Left kidney (tissue), 2 donors: ENCODE measurements around the gene EP400. TPM values are rescaled to one million over a fixed set of nuclear protein-coding genes. Genes with fewer than 3 reads are reported as not detected.

Experiments
- DNase-seq: peaks from one replicate; pipeline ENCODE4 v3.0.0-alpha.2; 2013
- polyA plus RNA-seq: library from polyadenylated mRNA; unstranded; fragments of 120-200 nt; gene quantifications from one replicate; pipeline ENCODE4 v1.2.1, GENCODE V29; 2013; ENCODE audit not compliant: insufficient read length

Gene EP400
- polyA plus RNA-seq, 1 donor, result 50.4 TPM

DNA sequence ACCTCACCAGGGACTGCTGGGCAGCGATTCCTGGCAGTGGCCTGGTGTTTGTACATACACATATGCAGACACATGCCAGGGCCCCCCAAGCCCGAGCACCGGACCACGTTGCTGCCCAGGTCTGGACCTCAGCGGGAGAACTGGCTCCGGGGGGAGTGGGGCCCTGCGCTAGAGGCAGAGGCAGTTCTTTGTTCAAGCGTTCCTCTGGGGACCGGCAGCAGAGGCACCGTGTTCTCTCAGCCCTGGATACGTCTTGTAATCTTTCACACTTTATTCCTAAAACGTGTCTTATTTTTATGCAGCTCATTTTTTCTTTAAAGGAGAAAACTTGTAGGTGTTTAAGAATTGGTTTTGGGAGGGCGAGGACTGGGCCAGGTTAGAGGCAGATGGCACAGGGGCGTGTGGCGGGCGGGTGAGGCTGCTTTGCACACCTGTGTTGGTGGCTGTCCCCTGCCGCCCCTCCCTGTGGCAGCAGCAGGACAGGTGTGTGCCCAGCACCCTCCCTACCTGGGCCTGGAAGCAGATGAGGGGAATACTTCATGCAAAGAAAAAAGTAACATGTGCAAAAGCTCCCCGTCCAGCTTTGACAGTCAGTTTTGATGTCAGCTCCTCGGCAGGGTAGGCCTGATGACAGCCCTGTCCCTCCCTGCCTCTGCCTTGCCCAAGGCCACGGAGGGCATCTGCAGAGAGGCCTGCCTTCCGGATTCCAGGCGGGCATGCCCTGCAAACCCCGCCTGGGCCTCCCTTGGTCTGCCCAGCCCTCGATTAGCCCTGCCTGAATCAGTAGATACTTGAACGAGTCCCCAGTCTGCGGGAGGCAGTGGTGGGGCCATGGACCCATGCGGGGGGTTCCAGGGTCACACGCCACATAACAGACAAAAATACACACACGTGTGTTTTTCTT, 27.6 kb upstream of the EP400 start:
- DNase-seq, result no peak

DNA sequence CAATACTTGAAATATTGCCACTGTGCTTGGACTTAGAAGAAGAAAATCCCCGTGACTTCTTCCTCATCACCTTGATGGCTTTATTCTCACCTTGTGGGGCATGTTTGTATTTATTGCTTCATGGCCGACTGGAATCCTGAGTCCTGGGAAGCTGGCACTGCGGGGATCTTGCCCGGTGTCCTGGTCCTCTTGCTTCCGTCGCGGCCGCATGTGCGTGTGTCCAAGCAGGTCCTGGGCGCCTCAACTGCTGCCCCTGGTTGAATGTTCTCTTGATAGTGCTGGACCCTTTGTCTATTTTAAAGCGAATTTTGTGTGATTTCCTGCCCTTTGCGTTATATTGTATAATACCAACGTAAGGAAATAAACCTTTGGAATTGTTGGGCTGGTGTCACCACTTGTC, 27.0 kb upstream of the EP400 start:
- no peak for DNase-seq

DNA sequence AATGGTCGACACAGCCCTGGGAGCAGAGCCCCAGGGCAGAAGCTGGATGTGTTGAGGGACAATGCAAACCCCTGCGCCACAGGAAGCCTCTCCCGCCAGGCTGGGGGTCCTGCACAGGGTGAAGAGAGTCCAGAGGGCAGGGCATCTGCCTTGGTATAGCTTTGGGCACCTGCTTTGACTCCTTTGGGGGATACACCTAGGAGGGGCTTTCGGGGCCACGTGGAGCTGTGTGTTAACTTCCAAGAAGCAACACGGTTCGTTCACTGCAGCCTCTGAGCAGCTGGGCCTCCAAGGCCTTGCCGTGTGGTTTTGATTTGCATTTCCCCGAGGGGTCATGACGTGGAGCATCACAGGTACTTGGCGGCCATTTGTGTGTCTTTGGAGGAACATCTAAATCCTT, 26.5 kb upstream of the EP400 start:
- no peak for DNase-seq

DNA sequence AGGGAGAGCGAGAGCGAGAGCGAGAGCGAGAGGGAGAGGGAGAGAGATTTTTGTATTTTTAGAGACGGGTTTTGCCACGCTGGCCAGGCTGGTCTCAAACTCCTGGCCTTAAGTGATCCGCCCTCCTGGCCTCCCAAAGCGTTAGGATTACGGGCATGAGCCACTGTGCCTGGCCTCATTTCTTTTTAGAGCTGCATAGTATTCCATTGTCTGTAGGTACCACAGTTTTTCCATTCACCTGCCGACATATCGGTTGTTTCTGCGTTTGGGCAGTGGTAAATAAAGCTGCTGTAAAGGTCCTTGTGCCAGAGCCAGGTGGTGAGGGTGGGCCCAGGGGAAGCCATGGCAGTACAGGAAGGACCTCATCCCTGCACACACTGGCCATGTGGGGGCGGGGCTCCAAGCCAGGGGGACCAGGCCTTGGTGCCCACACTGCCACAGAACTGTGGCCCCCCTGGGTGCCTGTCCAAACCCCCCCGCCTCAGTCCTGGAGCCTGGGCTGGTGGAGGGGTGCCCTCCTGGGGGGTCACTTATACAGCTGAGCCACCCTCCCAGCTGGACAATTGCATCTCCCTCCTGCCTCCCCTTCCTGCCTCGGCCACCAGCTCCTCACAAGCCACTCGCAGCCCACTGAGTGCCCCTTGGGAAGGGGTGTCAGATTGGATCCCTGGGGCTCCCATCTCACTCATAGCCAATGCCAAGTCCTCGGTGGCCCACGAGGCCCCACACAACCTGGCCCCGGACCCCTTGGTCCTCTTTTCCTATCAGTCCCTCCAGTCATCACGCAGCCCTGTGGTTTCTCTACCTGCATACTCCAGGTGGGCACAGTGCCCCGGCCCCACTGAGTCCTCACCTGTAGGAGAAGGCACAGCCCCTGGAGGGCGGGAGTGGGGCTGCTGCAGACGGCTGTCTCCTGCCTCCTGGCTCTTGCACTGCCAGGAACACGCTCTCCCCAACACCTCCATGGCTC, 22.3 kb upstream of the EP400 start:
- DNase-seq, result no peak

DNA sequence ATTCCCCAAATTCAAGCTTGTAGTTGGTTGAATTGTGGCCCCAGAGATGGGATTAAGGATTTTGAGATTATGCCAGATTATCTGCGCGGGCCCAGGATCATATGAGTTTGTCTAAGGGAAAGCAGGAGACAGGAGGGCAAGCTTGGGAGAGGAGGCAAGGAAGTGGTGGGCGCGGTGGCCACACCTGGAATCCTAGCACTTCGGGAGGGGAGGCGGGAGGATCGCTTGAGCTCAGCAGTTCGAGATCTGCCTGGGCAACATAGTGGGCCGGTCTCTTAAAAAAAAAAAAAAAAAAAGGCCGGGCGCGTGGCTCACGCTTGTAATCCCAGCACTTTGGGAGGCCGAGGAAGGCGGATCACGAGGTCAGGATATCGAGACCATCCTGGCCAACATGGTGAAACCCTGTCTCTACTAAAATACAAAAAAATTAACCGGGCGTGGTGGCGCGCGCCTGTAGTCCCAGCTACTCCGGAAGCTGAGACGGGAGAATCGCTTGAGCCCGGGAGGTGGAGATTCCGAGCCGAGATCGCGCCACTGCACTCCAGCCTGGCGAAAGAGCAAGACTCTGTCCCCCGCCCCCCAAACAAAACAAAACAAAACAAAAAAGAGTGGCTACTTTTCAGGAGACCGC, 21.5 kb upstream of the EP400 start:
- DNase-seq, result no peak

DNA sequence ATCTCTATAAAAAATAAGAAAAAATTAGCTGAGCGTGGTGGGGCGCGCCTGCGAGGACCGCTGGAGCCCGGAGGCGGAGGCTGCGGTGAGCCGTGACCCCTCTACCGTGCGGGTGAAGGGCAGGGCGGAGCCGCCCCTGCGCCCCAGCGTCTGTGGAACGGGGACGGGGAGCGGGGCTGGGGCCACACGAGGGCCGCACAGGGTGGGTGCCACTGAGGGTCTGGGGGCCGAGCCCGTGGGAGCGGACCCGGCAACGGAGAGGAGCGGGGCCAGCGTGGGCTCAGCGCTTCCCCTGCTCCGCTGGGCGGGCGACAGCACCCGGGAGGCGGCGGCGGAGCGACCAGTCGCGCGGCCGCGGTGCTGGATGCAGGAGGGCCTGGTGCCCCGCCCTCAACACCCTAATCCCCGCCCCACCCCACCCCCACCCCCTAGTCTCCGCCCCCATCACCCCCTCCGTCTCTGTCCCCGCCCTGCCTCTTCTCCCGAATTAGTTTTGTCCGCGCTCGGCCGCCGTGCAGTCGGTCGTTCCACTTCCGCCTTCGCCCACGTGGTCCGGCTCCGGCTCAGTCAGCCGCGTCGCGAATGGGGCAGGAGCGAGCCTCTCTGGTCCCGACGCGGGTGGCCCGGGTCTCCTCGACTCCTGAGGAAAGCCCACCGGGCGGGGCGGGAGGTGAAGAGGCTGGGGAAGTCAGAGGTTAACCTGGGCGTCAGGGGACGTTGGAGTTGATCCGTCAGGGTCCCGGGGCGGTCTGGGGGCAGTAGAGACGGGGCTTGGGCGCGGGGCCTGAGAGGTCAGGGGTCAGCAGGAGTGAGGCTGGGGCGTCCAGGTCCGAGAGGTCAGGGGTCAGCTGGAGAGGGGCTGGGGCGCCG, 20.8 kb upstream of the EP400 start, which contains the start of gene PUS1:
TSS of gene PUS1 (plus strand) at position 566 of the 870 bp plus-strand sequence. CDS start 447 bp downstream, outside the sequence.
- peak; percentile 90 for DNase-seq

DNA sequence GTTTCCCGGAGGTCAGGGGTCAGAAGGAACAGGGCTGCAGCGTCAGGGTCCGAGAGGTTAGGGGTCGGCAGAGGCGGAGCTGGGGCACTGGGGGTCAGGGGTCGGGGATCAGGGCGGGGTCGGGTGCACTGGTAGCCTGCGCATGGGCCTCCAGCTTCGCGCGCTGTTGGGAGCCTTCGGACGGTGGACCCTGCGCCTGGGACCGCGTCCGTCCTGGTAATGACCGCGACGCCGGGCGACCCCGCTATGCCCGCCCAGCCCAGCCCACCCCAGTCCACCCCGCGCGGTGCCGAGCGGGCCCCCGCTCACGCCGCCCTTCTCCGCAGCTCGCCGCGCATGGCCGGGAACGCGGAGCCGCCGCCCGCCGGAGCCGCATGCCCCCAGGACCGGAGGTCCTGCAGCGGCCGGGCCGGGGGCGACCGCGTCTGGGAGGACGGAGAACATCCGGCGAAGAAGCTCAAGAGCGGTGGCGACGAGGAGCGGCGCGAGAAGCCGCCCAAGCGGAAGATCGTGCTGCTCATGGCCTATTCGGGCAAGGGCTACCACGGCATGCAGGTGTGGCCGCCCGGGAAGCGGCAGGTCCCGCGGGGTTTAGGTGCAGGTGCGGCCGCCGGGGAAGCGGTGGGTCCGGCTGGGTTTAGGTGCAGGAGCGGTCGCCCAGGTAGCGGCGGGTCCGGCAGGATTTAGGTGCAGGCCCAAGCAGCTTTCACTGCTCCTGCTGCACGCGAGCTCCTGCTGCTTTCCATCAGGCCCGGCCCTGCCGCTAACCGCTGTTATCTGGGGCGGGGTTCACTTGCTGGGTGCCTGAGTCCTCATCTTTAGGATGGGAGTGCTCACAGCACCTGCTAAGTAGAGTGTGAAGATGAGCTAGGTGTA, 19.9 kb upstream of the EP400 start:
- no peak for DNase-seq

DNA sequence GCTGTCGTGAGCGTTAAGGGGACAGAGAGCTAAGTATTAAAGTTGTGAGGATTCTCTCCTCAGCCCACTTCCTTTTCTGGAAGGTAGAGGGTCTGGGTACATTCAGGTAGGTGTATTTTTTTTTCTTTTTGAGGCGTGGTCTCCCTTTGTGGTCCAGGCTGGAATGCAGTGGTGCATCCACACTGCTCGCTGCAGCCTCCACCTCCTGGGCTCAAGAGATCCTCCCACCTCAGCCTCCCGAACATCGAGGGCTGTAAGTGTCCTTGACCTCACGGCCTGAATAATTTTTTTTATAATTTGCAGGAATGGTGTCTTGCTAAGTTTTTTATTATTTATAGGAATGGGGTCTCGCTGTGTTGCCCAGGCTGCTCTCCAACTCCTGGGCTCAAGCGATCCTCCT, 19.2 kb upstream of the EP400 start:
- no peak for DNase-seq

DNA sequence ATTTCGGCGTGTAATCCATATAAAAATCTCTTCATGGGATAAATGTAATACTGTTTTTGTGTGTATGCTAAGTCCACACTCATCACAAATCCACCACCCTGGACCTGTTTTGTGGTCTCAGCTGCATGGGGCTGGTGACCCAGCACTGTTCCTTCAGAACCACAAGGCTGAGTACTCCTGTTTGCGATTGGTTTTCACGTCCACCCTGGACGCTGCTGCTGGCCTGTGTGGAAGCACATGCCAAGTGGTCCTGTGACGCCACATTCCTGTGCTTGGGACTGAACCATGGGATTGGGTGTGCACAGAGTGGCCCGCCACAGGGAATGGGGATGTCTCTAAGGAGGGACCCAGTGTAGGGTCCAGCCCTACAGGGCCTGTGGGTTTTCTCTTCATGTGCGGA, 16.4 kb upstream of the EP400 start:
- no peak for DNase-seq

DNA sequence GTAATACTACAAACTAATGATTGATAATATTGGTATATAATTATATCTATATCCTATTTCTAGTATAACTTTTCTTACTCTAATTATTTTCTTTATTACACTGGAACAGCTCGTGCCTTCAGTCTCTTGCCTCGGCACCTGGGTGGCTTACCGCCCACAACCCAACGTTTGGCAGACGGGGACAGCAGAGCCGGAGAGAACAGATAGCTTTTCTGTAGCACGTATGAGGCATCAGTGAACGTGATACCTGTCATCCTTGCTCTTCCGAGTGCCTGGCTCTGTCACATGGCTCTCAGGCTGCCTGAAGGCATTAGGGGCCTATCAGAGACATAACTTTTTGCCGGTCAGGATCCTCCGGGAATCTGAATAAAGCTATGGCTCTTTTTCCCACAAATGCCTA, 15.2 kb upstream of the EP400 start:
- DNase-seq, result no peak

DNA sequence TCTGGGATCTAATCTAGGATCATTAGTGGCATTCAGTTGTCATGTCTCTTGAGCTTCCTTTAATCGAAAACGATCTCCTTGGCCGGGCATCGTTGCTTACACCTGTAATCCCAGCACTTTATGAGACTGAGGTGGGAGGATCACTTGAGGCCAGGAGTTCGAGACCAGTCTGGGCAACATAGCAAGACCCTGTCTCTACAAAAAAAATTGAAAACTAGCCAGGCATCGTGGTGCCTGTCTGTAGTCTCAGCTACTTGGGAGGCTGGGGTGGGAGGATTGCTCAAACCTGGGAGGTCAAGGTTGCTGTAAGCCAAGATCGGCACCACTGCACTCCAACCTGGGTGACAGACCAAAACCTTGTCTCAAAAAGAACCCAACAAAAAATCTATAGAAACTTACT, 11.7 kb upstream of the EP400 start:
- DNase-seq, result no peak

DNA sequence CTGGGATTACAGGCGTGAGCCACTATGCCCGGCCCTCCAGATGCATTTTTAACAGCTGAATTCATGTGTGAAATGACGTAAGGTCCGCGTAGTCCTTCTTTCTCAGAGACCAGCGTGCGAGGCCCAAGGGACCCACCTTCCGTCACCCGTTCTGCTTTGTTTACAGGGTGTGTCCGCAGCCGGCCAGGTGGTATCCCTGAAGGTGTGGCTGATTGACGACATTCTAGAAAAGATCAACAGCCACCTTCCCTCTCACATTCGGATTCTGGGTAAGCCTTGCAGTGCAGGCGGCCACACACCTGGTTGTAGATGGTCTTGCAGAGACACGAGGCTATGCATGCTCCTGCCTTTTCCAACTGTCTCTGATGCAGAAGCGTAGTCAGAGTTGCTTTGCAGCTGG, 10.7 kb upstream of the EP400 start:
- no peak for DNase-seq

DNA sequence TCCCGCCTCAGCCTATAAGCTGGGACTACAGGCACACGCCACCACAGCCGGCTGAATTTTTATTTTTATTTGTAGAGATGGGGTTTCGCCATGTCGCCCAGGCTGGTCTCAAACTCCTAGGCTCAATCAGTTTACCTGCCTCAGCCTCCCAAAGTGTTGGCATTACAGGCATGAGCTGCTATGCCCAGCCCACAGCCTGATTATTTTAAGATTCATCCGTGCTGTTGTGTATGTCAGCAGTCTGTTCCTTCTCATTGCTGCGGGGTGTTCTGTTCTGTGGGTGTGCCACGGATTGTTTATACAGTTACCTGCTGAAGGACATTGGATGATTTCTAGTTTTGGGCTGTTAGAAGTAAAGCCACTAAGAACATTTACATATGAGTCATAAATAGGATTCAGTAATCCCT, 9.6 kb upstream of the EP400 start:
- no peak for DNase-seq

DNA sequence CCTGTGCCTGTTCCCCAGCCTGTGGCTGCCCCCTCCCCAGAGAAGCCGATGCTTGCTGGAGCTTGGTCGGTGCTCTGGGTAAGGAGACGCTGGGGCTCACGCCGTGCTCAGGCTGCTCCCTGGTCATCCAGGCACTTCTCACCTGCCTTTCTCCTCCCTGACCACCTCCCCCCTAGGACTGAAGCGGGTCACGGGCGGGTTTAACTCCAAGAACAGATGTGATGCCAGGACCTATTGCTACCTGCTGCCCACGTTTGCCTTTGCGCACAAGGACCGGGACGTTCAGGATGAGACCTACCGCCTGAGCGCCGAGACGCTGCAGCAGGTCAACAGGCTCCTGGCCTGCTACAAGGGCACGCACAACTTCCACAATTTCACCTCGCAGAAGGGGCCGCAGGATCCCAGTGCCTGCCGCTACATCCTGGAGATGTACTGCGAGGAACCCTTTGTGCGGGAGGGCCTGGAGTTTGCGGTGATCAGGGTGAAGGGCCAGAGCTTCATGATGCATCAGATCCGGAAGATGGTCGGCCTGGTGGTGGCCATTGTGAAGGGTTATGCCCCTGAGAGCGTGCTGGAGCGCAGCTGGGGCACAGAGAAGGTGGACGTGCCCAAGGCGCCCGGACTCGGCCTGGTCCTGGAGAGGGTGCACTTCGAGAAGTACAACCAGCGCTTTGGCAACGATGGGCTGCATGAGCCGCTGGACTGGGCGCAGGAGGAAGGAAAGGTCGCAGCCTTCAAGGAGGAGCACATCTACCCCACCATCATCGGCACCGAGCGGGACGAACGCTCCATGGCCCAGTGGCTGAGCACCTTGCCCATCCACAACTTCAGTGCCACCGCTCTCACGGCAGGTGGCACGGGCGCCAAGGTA, 8.4 kb upstream of the EP400 start:
- DNase-seq, result no peak

DNA sequence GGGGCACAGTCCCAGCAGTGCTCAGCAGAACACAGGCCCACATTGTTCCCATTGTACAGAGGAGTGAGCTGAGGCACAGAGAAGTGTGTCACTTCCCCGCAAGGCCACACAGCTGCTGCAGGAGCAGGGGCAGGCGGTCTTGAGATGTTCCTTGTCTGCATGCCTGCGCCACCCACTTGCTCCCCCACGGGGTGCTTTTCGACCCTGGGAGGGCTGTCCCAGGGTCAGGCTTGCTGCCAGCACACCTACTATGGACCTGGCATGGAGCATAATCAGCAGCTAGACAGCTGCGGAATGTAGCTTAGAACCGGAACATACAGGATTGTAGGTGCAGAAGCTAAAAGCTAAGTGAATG, 7.8 kb upstream of the EP400 start:
- DNase-seq, result no peak

DNA sequence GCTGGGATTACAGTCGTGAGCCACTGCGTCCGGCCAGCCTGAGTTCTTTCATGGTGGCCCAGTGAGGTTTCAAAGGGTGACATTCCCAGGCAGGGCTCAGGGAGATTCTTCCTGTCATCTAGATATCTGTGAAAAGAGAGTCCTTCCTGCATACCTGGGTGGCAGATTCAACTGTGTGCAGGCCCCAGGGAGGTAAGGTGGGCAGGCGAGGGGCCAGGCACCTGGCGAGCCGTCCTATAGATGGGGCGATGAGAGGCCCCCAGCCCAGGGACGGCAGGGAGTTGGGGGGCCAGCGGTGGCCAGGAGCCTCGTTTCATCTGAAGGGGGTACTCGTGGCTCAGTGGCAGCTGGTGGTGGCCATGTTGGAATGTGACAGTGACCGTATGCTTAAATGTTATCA, 7.1 kb upstream of the EP400 start:
- DNase-seq, result no peak

DNA sequence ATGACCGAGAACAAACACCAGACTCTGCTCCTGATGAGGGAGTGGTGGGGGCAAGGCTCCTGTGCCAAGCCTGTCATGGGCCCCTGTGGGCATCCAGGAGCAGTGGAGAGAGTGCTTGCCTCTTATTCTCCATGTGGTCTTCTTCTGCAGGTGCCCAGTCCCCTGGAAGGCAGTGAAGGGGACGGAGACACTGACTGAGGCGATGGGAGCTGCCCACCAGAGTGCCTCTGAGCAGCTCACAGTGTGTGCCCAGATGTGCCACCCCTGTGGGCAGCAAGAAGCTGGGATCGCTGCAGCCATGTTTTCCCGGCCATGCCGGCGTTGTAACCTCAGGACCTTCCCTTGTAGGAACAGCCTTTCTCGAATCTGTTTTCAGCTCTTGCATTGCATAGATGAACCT, 6.4 kb upstream of the EP400 start:
- no peak for DNase-seq

DNA sequence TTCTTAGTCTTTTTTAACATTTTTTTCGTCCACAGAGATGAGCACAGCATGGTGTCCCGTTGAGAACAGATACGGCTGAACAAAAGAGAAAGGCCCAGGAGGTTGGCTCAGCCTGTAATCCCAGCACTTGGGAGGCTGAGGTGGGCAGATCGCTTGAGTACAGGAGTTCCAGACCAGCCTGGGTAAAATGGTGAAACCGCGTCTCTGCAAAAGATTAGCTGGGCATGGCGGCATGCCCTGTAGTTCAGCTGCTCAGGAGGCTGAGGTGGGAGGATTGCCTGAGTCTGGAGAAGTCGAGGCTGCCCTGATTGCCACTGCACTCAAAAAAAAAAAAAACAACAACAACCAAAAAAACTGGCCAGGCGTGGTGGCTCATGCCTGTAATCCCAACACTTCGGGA, 5.9 kb upstream of the EP400 start:
- DNase-seq, result no peak

DNA sequence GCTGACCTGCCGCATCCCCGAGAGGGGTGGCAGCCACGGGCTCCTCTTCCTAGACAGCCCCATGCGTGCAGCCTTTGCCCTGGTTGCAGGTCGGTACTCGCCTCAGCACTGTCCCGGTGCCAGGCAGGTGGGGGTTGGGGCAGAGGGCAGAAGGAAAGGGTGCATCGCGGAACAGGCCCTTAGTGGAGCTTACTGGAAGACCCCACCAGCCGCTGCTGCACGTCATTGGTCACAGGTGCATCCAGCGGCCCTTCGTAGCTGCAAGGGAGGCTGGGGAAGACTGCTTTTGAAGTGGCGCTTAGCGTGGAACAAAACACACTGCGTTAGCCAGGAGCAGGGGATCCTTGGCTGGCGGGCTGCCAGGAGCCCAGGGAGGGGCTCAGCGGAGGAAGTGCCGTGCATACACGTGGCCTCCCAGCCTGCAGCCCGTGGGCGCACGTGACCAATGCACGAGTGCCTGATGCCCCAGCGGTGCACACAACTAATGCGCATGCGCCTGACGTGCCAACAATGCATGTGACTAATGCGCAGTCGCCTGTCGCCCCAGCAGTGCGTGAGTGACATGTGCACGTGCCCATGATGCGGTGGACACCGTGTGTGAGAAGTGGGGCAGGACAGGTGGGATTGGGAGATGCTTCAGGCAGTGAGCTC, 5.0 kb upstream of the EP400 start:
- no peak for DNase-seq
